K562 (cell line): ENCODE data around the gene PRKCE.

Experiments used
- POLR2AphosphoS5 ChIP-seq: IDR thresholded peaks from 2 replicates; pipeline ENCODE4 v1.6.1; 2011; ENCODE audit warnings: mild to moderate bottlenecking, low read depth, low read length, moderate library complexity; ENCODE audit not compliant: control insufficient read depth, insufficient read depth
- TCF7L2 ChIP-seq: fragments of 150-350 bp; IDR thresholded peaks from 2 replicates; pipeline ENCODE4 v1.6.1; 2016; ENCODE audit warnings: low read depth, mild to moderate bottlenecking, low read length, moderate library complexity
- ZNF175 ChIP-seq: fragments of 200-800 bp; sonication (Bioruptor generic); IDR thresholded peaks from 2 replicates; pipeline ENCODE4 v1.6.1; 2016; ENCODE audit warnings: low read depth, mild to moderate bottlenecking, missing genetic modification characterization, missing compliant biosample characterization

DNA sequence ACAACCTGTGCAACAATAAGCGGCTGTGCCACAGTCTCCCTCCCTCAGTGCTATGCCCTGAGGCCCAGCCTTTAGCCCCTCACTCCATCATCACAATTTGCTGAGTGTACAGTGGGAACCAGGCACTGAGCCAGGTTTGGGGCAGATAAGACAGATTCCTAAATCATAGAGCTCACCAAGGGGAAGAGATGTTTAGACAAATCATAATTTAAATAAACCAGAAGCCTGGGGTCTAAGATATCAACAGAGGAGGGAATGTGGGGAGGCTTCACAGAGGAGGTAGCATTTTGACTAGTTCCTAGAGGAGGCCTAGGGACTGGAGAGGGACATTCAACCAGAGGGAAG, 506.5 kb downstream of the PRKCE start:
- TF ChIP-seq POLR2AphosphoS5 (no peak), TCF7L2 (no peak), ZNF175 (CRISPR knock-in tag) (no peak)
